Caco-2 (cell line): ENCODE measurements around the gene TMEM88. TPM values are rescaled to one million over a fixed set of nuclear protein-coding genes. Genes with fewer than 3 reads are reported as not detected.

ENCODE experiments used
- BruUV-seq: library from RNA; stranded (reverse); fragments of 400-500 nt; replicated peaks from 2 replicates; lab custom pipeline; 2021; lab: Mats Ljungman, UMichigan
- CTCF ChIA-PET: fragments of 300-600 bp; sonication (Branson Sonifier 250); formaldehyde crosslinking; loops from one replicate; lab custom pipeline; 2022; ENCODE audit warnings: antibody characterized with exemption; lab: Charles Lee
- POLR2A ChIA-PET: fragments of 300-600 bp; sonication (Branson Sonifier 250); formaldehyde crosslinking; loops from one replicate; lab custom pipeline; 2022; ENCODE audit warnings: antibody characterized with exemption; lab: Charles Lee
- DNase-seq, 2 experiments: peaks; one replicate each; pipeline versions ENCODE4 v3.0.0 to v3.0.0-alpha.2; 2020 to 2022
- H3K27me3 ChIP-seq: replicated peaks from 2 replicates; pipeline ENCODE4 v1.6.0; 2011; ENCODE audit warnings: low read length; ENCODE audit not compliant: control insufficient read depth, insufficient read depth
- H3K36me3 ChIP-seq: 2 replicates; pipeline ENCODE4 v1.5.1; 2011; ENCODE audit warnings: low read length; ENCODE audit not compliant: control insufficient read depth, insufficient read depth
- H3K4me1 ChIP-seq: fragments of 250-450 bp; sonication (Bioruptor Pico); 2 replicates; pipeline ENCODE4 v1.5.1; 2020; ENCODE audit warnings: mild to moderate bottlenecking
- H3K4me3 ChIP-seq: 2 replicates; pipeline ENCODE4 v1.5.1; 2011; ENCODE audit warnings: low read depth, mild to moderate bottlenecking, control low read depth, low read length
- H3K9me3 ChIP-seq: fragments of 250-450 bp; sonication (Bioruptor Pico); 2 replicates; pipeline ENCODE4 v1.5.1; 2020; ENCODE audit warnings: mild to moderate bottlenecking, moderate library complexity
- H3K27ac Mint-ChIP-seq: one replicate; pipeline ENCODE4 v1.8.0; 2022; ENCODE audit warnings: mixed read lengths; ENCODE audit not compliant: unreplicated experiment
- H3K27me3 Mint-ChIP-seq: one replicate; pipeline ENCODE4 v1.8.0; 2022; ENCODE audit warnings: mixed read lengths; ENCODE audit not compliant: insufficient read depth, unreplicated experiment
- H3K36me3 Mint-ChIP-seq: one replicate; pipeline ENCODE4 v1.8.0; 2022; ENCODE audit warnings: mild to moderate bottlenecking, mixed read lengths; ENCODE audit not compliant: insufficient read depth, unreplicated experiment
- H3K4me1 Mint-ChIP-seq: one replicate; pipeline ENCODE4 v1.8.0; 2022; ENCODE audit warnings: low read depth, mixed read lengths; ENCODE audit not compliant: unreplicated experiment
- H3K4me3 Mint-ChIP-seq: one replicate; pipeline ENCODE4 v1.8.0; 2022; ENCODE audit warnings: mild to moderate bottlenecking, moderate library complexity, mixed read lengths; ENCODE audit not compliant: unreplicated experiment
- H3K9me3 Mint-ChIP-seq: one replicate; pipeline ENCODE4 v1.8.0; 2022; ENCODE audit warnings: mixed read lengths; ENCODE audit not compliant: unreplicated experiment
- intact Hi-C: fragments of 100-400 bp; cut with micrococcal nuclease; formaldehyde crosslinking; loops from one replicate; pipeline ENCODE4 v1.10.0; 2022; ENCODE audit not compliant: unreplicated experiment
- total RNA-seq: library from RNA; stranded (reverse); gene quantifications from 2 replicates; pipeline ENCODE4 v1.2.3, GENCODE V29; 2022
- TF ChIP-seq, protein P1 (sequence below), 2 experiments: fragments of 200-600 bp in 1 of 2; IDR thresholded peaks; 1 replicate in 1 of 2; 2 replicates in 1 of 2; pipeline versions ENCODE4 v1.5.1 to v1.8.0; 2011 to 2022; ENCODE audit warnings: antibody characterized with exemption in 1 of 2, control low read depth in 1 of 2, inconsistent platforms in 1 of 2, low read depth in 1 of 2, low read length in 1 of 2, mild to moderate bottlenecking in 1 of 2, moderate library complexity in 1 of 2; ENCODE audit not compliant: insufficient read depth in 1 of 2, severe bottlenecking in 1 of 2, unreplicated experiment in 1 of 2

TMEM88 gene
- total RNA-seq, 1 experiment from 2014 or later: 2.5 TPM

DNA sequence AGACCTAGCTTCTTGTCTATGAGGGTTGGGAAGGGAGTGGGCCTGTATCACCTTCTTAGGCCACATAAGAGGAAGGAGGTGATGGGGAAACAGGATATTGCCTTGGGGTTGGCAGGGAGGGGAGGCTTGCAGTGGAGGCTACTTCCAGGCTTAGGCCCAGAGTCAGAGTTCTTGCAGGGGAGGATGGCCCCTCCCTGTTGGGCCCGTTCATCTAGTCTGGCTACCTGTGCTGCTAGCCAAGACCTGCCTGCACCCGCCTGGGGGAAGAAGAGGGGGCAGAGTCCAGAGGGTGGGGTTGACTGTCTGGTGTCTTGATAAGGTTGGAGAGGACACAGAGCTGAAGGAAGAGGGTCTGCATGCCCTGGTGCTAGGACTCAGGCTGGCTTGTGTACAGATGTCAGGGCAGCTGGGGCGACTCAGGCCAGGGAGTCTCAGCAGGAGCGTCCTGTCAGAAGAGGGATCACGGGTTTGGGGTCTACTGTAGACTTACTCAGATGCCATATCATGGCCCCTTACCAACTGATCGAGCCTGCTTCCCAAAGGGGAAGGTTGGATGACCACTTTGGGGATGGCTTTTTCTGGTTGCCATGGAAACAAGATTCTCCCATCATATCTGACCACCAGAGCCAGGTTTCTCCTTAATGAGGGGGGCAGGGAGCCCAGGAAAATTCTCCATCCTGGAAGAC lies 15.5 kb upstream of the TMEM88 start:
- Histone ChIP-seq H3K36me3 (no peaks in the 10 kb centered on the region), H3K27me3 (no peaks in the 10 kb centered on the region), H3K9me3 (no peaks in the 10 kb centered on the region), H3K4me3 (no peak overlapping the region; the same call in 1 of the 2 replicates), H3K4me1 (peaks cover 30% of the 10 kb centered on the region)
- ChIA-PET CTCF (interaction anchor here (1.6 kb wide), 1 partner anchor 18 kb away, joined by 5 read pairs; the partner anchor contains the start of gene NAA38), POLR2A (interaction anchor here (0.6 kb wide), 1 partner anchor 92 kb away, joined by 3 read pairs; the partner anchor contains the start of gene TRAPPC1)
- Mint-ChIP-seq H3K9me3 (no peaks in the 10 kb centered on the region), H3K27ac (peak overlapping the region; percentile 98), H3K27me3 (no peaks in the 10 kb centered on the region), H3K36me3 (peaks cover 61% of the 10 kb centered on the region), H3K4me1 (peaks cover 24% of the 10 kb centered on the region), H3K4me3 (peak overlapping the region; percentile 98)
- DNase-seq: peak; percentile 70 to 77
- no TSS peak for BruUV-seq
- intact Hi-C loops: loop anchor here (5.0 kb wide), 1 partner anchor 222 kb away; no protein-coding TSS in a partner anchor
- TF ChIP-seq, protein P1, sequence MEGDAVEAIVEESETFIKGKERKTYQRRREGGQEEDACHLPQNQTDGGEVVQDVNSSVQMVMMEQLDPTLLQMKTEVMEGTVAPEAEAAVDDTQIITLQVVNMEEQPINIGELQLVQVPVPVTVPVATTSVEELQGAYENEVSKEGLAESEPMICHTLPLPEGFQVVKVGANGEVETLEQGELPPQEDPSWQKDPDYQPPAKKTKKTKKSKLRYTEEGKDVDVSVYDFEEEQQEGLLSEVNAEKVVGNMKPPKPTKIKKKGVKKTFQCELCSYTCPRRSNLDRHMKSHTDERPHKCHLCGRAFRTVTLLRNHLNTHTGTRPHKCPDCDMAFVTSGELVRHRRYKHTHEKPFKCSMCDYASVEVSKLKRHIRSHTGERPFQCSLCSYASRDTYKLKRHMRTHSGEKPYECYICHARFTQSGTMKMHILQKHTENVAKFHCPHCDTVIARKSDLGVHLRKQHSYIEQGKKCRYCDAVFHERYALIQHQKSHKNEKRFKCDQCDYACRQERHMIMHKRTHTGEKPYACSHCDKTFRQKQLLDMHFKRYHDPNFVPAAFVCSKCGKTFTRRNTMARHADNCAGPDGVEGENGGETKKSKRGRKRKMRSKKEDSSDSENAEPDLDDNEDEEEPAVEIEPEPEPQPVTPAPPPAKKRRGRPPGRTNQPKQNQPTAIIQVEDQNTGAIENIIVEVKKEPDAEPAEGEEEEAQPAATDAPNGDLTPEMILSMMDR (IDR thresholded peaks at IDR 0.05; ENCODE audit: insufficient read depth in 1 of 2, low read depth in 1 of 2, low read length in 1 of 2, severe bottlenecking in 1 of 2, unreplicated experiment in 1 of 2): no peak

DNA sequence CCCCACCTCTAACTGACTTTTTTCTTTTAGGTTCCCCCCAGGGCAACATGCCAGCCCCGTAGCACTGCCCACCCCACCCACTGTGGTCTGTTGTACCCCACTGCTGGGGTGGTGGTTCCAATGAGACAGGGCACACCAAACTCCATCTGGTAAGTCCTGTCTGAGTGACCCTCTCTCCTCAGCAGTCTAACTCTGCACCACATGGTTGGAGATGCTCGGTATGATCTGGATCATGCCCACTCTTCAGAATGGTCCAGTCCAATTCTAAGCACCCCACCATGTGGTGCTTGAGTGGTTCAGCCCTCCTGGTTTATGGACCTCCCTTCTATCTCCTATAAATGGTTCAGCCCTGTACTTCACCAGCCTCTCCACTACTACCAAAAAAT lies 15.0 kb upstream of the TMEM88 start:
- H3K9me3 ChIP-seq: no peaks in the 10 kb centered on the region
- H3K4me1 ChIP-seq: peaks cover 30% of the 10 kb centered on the region
- TF ChIP-seq, protein P1 (IDR thresholded peaks at IDR 0.05; ENCODE audit: insufficient read depth in 1 of 2, low read depth in 1 of 2, low read length in 1 of 2, severe bottlenecking in 1 of 2, unreplicated experiment in 1 of 2): no peak
- no peak overlapping the region for H3K4me3 ChIP-seq
- BruUV-seq: no TSS peak
- Mint-ChIP-seq H3K4me3 (peak overlapping the region; percentile 82), H3K4me1 (peaks cover 24% of the 10 kb centered on the region), H3K27ac (peak overlapping the region; percentile 98), H3K9me3 (no peaks in the 10 kb centered on the region), H3K27me3 (no peaks in the 10 kb centered on the region), H3K36me3 (peaks cover 65% of the 10 kb centered on the region)
- H3K27me3 ChIP-seq: no peaks in the 10 kb centered on the region
- H3K36me3 ChIP-seq: no peaks in the 10 kb centered on the region
- ChIA-PET CTCF (interaction anchor here (1.6 kb wide), 1 partner anchor 17 kb away, joined by 5 read pairs; the partner anchor contains the start of gene NAA38), POLR2A (interaction anchor here (0.6 kb wide), 1 partner anchor 92 kb away, joined by 3 read pairs; the partner anchor contains the start of gene TRAPPC1)
- intact Hi-C loops: loop anchor here (5.0 kb wide), 1 partner anchor 223 kb away; no protein-coding TSS in a partner anchor
- DNase-seq: no peak

DNA sequence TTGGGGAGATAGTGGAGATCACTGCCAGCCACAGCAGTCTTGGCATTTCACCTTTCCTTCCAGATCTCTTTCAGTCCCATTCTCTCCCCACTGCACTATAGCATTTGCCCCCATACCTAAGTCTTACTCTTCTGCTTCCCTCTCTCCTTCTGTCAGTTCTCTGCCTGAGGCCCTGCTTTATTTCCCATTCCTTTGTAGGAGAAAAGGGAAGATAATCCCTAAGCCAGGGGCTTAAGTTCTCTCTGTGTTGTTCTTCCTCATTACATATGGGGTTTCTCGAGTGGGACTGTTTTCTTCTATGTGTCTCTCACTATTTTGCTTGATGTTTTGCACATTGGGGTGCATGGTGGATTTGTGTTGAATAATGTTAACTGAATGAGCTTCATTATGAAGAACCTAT lies 14.4 kb upstream of the TMEM88 start:
- no peaks in the 10 kb centered on the region for H3K36me3 ChIP-seq
- Mint-ChIP-seq H3K9me3 (no peaks in the 10 kb centered on the region), H3K27ac (peak overlapping the region; percentile 98), H3K4me3 (peak overlapping the region; percentile 82), H3K36me3 (peaks cover 65% of the 10 kb centered on the region), H3K4me1 (peaks cover 24% of the 10 kb centered on the region), H3K27me3 (no peaks in the 10 kb centered on the region)
- CTCF ChIA-PET: no interaction called here
- BruUV-seq: no TSS peak
- no peak overlapping the region for H3K4me3 ChIP-seq
- H3K27me3 ChIP-seq: no peaks in the 10 kb centered on the region
- peaks cover 30% of the 10 kb centered on the region for H3K4me1 ChIP-seq
- H3K9me3 ChIP-seq: no peaks in the 10 kb centered on the region
- TF ChIP-seq, protein P1 (IDR thresholded peaks at IDR 0.05; ENCODE audit: insufficient read depth in 1 of 2, low read depth in 1 of 2, low read length in 1 of 2, severe bottlenecking in 1 of 2, unreplicated experiment in 1 of 2): no peak
- POLR2A ChIA-PET: no interaction called here
- intact Hi-C loops: no loop called here
- DNase-seq: no peak
